Frontal cortex (tissue), 4 donors: ENCODE results near the gene DCUN1D3. TPM values are rescaled to one million over a fixed set of nuclear protein-coding genes. Genes with fewer than 3 reads are reported as not detected.
"Not testable (repeated sequence)": the region's sequence is repeated elsewhere in the genome, so short reads cannot be mapped to it uniquely, and the experiment has no call there.

Experiments used
- DNase-seq, 2 donors: peaks; one replicate each; pipeline ENCODE4 v3.0.0; 2012; ENCODE audit warnings: low spot score in 2 of 2
- FAIRE-seq: peaks from 2 replicates; lab custom pipeline; 2012; peaks lifted over from hg19 to GRCh38; lab: Jason Lieb, UNC
- total RNA-seq: library from RNA; depleted of rRNA; stranded (reverse); fragments of >200 nt; gene quantifications from one replicate; pipeline ENCODE4 v1.2.3, GENCODE V29; 2014
- donor health status: control.
- donor health status: control.
- donor health status: control.

The DCUN1D3 gene
- total RNA-seq, 1 donor from 2014 or later, result 18.8 TPM

DNA sequence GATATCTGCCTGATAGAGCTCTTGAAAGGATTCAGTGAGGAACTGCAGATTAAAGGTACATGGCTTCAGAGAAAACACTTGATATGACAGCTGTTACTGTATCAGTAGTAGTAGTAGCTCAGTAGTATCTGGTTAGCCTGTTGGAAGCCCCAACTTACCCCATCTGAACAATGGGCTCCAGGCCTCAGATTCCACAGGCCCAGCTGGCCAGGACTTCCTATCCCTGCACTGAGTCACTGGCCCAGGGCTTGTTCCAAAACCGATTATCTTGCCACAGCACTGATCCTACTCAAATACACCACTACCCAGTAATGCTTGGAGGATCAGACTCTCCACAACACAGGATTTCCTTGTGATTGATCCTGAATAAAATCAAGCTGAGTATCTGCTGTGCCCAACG is 32.6 kb downstream of the DCUN1D3 start:
- FAIRE-seq (no peak), DNase-seq (no peak)

DNA sequence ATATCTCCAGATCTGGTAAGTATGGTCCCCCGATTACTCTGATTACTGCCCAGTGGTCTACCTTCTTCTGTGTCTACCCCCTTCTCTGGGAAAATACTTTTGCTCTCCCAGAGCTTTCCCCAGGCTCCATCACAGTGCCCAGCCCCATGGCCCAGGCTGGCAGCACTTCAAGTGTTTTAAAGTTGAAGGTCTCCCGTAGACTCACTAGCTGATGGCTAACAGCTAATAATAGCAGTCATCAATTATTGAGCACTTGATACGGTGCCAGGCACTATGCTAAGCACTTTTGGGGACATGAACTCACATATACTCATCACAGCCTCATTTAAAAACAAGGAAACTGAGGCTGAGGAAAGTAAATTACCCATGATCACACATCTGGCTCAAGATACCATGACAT is 33.4 kb downstream of the DCUN1D3 start:
- FAIRE-seq, result no peak
- no peak for DNase-seq

DNA sequence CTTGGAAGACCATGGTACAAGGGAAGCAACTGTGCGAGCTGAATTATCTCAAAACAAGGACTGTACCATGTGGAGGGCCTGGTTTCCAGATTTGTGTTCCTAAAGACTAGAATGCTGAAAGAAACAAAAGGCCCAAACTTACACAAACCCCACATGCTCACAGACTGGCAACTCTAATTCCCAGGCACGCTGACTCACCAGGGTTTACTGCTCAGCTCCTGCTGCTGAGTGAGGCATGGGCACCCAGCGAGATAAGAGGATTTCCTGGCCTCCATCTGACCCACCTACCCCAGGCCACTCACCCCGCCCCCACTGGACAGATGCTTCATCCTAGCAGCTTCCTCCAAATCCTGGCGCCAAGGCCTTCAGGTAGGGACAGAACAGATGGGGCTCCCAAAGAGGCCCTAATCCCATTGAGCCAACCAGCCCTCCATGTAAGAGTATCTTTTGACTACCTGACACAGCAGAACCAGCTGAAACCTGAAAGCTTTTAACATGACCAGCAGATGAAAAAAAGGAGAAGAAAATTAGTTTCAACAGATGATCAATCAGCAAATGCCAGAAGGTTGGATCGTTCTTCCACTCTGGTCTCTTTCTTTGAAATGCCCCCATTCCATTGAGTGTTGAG is 33.9 kb downstream of the DCUN1D3 start:
- no peak for DNase-seq
- no peak for FAIRE-seq

DNA sequence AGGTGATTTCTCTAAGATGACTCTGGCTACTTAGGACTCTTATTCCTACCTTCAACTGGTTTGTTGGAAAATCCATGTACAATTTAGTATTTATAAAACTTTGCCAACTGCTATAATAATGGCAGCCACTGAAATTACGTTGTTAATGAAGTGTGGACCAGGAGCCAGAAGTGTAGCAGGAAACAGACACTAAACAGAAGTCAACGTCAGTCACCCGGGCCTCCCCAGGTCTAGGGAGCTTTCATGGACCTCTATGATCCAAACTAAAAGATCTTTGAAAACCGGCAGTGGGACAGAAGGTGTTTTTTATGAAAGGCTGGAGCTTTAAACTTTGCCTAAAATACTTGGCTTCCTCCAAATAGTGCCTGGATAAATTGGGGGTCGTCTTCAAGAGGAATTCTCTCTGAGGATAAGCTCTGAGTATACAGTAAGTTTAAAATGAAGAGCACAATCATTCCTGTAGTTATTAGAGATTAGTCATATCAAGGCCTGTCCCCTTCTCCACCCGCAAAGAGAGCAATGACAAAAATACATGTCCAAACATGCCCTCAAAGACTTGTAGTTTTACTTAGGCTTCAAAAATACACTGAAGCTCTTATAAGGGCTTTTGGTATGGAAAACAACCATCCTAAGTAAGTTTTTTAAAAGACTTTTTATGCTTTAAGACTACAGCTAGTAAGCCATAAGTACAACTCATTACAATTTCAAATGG is 34.6 kb downstream of the DCUN1D3 start:
- DNase-seq (no peak), FAIRE-seq (no peak)

- FAIRE-seq, DNase-seq: not testable (repeated sequence)
Observed at GRCh38 chr16:20864376-20864775, 35.8 kb downstream of the DCUN1D3 start.

DNA sequence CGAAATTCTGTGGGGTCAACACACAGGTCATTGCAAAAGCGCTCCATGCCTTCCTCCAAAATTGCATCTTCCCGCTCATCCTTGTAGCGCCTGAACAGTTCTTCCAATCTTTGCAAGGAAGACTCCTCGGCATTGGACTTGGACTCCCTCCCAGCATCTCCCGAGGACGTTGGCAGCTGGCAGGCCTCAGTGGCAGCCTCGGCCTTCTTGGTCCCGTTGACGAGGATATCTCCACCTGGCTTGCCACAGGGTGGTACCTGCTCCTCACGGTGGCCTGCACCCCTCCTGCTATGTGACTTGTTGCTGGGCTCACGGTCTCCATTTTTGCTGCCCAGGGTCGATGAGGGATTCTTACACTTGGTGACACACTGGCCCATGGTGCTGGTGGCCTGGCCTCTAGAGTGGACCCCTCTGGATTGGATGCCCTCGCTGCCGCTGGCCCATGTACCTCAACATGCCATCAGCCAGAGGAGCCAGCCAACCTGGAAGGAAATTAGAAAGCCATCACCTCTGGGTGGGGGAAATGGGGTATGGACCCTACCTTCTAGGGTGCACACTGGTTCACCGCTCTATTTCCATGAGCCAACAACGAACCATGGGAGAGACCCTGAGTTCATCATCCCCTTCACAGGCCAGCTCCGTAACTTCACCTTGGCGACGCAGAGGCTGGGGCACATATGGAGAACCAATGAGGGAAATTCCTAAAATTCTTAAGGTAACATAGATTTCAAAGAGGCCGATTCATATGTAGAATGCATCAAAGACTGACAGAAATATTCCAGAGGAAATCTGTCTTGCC is 37.8 kb downstream of the DCUN1D3 start:
- no peak for DNase-seq
- no peak for FAIRE-seq

DNA sequence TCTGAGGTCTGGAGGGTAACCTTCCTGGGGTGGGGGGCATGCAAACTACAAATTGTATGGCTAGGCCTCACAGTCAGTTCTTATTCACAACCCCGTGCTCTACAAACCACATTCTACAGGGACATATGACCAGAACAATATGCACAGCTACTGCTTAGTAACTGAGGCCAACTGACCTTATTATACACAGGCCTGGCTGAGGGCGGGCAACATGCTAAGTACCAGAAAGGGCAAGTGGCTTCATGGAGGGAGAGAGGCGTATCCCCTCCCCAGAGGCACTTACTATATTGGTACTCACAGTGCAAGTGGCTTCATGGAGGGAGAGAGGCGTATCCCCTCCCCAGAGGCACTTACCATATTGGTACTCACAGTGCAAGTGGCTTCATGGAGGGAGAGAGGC is 39.2 kb downstream of the DCUN1D3 start:
- not testable (repeated sequence) for DNase-seq, FAIRE-seq

DNA sequence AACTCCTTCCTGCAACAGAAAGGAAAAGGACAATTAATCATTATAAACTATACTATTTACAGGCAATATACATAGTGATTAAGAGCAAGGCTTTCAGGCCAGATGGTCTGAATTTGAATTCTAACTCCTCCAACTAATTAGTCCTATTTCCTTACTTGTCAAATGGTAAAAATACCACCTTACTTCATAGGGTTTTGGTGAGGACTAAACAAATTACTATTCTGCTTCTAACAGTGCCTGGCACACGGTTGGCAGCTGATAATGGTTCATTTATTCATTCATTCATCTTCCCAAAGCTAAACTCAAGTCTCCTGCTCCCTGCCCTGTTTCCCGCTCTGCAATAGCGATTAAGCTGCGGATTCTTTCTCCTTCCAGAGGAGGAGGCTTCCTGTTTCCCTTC is 39.8 kb downstream of the DCUN1D3 start:
- FAIRE-seq, result no peak
- no peak for DNase-seq

GRCh38 chr16:20859699-20860098 is 40.5 kb downstream of the DCUN1D3 start:
- DNase-seq, result no peak

DNA sequence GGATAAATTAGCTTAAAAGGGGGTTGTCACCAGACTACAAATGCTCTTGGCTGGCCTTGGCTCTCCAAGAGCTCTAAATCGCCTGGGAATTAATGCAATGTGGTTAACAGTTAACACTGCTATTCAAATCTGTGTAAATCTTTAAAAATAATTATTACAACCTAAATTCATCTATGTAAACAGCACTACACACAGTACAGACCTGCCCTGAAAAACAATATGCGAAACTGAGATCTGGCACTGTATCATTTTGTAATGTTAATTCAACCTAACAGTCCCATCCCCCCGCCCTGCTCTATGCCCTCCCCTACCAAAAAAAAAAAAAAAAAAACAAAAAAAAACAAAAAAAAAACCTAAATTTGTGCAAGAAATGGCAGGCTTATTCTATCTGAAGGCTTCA is 40.9 kb downstream of the DCUN1D3 start:
- no peak for FAIRE-seq
- no peak for DNase-seq

More at GRCh38 chr16:20859699-20860098, 40.5 kb downstream of the DCUN1D3 start:
- FAIRE-seq, result no peak

DNA sequence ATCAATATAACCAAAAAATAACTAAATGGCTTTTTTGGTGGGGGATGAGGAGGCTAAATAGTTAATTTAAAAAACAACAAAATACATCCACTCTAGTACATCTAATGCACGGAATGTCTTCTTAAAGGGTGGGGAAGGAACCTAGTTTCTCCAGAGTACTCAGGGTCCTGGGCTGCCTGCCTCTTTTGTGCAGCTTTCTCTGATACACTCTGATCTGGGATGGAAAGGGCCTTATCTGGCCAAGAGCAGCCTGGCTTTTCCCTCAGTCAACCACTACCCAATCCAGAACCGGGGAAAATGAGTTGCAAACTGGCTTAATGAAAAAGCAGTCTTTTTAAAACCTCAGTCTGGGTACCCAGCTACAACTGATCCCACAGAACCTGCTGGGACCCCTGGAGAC is 42.9 kb downstream of the DCUN1D3 start:
- no peak for FAIRE-seq
- no peak for DNase-seq

DNA sequence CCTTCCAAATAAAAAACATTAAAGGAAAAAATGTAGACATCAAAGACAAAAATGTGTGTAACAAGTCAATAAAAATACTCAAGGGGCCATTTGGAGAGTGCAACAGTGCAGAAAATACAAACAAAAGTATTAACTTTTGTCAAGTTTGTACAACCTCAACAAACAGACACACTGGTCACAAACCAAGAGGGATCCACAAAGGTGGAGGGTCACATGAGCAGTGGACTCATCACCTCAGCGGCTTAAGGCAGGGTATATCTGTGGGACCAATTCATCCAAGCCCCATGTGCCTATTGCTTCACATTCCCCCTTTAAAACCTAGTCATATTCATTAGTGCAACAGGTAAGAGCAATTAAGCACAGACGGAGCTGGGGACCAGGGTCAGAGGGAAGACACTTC is 45.2 kb downstream of the DCUN1D3 start:
- FAIRE-seq, result no peak
- DNase-seq, result no peak

DNA sequence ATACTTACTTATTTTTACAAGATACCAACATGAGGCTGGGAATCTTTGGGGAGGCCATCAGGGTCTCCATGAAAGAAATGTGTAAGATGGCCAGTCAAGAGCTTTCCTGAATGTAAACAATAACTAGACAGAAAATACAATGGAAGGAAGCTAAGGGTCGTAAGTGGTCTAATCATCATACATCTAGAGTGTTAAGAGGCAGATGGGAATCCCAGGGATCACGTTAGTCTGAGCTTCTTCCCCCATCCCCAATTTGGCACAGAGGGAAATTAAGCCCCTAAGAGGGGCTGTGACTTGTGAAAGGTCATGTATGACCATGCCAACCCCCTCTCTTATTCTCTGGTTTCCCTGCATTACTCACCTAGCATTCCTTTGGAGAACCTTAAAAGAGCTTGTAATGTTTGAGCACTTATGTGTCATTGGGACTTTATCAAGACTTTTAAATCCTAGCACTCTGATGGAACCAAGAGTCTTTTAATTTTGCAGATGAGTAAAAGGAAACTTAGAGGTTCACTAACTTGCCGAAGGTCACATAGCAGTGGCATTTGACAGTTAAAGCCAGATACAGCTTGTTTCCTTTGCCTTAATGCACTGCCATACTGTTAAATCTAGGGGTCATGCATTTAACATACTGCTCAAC is 46.1 kb downstream of the DCUN1D3 start:
- FAIRE-seq (no peak), DNase-seq (no peak)

GRCh38 chr16:20853143-20853542 is 47.0 kb downstream of the DCUN1D3 start:
- no peak for FAIRE-seq
- no peak for DNase-seq

DNA sequence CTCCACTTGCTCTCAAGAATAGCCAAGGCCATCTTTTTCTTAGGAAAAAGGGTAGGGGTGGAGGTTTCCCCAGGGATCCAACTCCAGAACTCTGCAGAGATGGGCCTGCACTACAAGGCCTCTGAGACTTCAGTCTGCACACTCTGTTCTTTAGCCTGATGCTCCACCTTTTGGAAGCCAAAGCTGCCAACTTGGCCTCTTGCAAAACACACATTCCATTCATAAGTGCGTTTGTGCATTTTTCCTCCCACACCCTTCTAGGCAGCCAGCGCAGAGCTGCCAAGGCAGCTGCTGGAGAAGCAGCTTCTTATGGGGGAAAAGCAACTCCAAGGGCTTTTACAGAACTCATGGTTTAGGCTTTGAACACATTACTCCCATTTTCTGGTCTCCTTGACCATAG is 48.6 kb downstream of the DCUN1D3 start:
- no peak for DNase-seq
- FAIRE-seq, result no peak

DNA sequence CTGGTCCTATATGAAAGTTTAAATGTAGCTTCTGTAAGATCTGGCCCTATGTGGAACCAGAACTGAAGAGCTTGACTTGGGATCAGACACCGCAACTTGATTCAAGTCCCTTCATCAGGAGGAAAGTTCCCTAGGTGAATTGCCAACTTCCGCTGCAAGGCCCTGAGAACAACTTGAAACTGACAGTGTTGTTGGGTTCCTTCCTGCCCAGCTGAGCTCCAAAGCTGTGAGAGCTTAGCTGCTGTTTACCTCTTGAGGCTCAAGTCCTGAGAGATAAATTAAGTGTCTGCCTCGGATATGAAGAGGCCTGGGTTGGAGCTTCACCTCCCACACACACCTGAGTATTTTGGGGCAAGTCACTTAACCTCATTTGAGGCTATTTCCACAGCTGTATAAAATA is 49.2 kb downstream of the DCUN1D3 start:
- FAIRE-seq, result no peak
- no peak for DNase-seq

DNA sequence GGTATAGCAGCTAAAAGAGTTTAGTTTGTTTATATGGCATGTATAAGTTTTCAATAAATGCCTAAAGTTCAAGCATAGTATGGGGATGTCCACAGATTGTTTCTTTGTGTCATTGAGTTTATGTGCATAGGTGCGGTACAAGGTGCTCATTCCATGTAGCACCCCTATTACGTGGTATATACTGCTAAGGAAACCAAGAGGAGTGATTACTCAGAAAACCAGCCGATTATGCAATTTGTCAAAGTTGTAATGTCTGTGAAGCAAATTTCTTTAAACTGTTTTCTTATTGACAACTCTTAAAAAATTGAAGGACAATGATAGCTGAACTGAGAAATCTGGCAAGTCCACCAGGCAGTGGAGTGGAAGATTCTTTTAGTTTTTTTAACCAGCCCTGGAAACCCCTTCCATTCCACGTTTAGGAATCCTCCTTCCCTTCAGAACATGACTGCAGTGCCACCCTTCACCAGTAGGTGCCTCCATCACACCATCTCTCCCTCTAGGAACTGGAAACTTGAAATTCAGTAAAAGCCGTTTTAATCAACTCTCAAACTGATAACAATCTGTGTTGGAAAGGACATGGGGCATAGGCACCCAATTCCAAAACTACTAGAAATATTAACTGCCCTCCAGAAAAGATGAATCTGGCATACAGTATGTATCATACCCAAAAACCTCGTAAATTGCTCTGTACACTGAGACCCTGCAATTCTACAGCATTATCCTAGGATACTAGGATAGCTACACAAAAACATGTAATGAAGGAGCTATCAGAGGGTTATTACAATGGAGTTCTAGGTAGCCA is 50.4 kb downstream of the DCUN1D3 start:
- FAIRE-seq (no peak), DNase-seq (peak; percentile 10 to 33)

GRCh38 chr16:20847550-20847949 is 52.6 kb downstream of the DCUN1D3 start:
- DNase-seq, result no peak
- FAIRE-seq, result no peak

DNA sequence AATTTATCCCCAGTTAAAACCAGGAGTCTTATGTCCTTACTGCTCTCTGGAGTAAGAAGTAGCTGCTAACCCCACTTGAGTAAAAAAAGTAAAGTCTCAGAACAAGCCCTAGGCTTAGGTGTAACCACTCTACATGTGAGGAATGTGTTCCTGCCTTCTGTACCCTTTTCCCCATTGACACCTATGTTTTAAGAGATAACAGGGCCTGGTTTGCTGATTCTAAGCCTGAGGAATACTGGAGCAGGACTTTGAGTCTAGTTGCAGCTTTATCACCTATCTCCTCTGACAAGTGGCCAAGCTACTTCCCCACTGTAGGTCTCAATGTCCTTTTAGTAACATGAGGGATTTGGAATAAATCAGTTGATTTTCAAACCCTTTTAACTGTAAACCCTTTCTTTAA is 53.6 kb downstream of the DCUN1D3 start:
- DNase-seq, result no peak
- FAIRE-seq, result no peak

- DNase-seq, result no peak
- FAIRE-seq, result no peak
Observed at GRCh38 chr16:20846030-20846429, 54.1 kb downstream of the DCUN1D3 start.
